ENCODE results near the gene MICB. TPM values are rescaled to one million over a fixed set of nuclear protein-coding genes. Genes with fewer than 3 reads are reported as not detected.
A peak's percentile ranks its signal among the peaks of the same experiment; 100 is the strongest.
"Not testable (repeated sequence)": the region's sequence is repeated elsewhere in the genome, so short reads cannot be mapped to it uniquely, and the experiment has no call there.

MICB gene
- total RNA-seq, 1 donor from 2014 or later: 17.6 TPM

DNA sequence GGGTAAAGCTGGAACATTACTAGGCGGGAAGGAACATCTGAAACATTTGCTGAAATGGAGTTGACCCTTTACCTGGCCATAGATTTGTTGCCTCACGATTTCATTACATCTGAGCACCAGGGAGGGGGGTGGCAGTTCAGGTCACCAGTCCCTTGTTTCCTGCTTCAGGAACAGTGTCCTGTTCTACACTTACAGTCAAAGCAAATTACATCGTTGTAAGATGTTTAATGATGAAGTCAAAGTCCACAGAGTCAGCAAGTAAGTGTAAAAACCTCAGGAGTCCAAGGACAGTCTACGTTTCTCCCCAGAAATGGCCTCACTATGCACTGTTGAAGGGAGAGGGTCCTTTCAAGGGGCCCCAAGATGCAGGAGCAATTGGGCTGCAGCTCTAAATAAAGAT, 8.9 kb upstream of the MICB start:
- ChIA-PET POLR2A (interaction anchor here (1.1 kb wide), 1 partner anchor 52 kb away, joined by 6 read pairs; the partner anchor contains the start of gene DDX39B), CTCF (interaction anchor here (0.6 kb wide), 1 partner anchor 170 kb away, joined by 3 read pairs; no protein-coding TSS in a partner anchor)
- Mint-ChIP-seq H3K9me3 (no peaks in the 10 kb centered on the region), H3K27me3 (no peaks in the 10 kb centered on the region), H3K27ac (no peak overlapping the region), H3K4me3 (no peak overlapping the region), H3K4me1 (peaks cover 17% of the 10 kb centered on the region), H3K36me3 (ENCODE audit: low read depth) (peaks cover 2% of the 10 kb centered on the region)
- intact Hi-C loops (cut with micrococcal nuclease): no loop called here
- TF ChIP-seq, protein P1, sequence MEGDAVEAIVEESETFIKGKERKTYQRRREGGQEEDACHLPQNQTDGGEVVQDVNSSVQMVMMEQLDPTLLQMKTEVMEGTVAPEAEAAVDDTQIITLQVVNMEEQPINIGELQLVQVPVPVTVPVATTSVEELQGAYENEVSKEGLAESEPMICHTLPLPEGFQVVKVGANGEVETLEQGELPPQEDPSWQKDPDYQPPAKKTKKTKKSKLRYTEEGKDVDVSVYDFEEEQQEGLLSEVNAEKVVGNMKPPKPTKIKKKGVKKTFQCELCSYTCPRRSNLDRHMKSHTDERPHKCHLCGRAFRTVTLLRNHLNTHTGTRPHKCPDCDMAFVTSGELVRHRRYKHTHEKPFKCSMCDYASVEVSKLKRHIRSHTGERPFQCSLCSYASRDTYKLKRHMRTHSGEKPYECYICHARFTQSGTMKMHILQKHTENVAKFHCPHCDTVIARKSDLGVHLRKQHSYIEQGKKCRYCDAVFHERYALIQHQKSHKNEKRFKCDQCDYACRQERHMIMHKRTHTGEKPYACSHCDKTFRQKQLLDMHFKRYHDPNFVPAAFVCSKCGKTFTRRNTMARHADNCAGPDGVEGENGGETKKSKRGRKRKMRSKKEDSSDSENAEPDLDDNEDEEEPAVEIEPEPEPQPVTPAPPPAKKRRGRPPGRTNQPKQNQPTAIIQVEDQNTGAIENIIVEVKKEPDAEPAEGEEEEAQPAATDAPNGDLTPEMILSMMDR (IDR thresholded peaks at IDR 0.05): no peak
- no peak for ATAC-seq (ENCODE audit: low read depth)
- DNase-seq: no peak

DNA sequence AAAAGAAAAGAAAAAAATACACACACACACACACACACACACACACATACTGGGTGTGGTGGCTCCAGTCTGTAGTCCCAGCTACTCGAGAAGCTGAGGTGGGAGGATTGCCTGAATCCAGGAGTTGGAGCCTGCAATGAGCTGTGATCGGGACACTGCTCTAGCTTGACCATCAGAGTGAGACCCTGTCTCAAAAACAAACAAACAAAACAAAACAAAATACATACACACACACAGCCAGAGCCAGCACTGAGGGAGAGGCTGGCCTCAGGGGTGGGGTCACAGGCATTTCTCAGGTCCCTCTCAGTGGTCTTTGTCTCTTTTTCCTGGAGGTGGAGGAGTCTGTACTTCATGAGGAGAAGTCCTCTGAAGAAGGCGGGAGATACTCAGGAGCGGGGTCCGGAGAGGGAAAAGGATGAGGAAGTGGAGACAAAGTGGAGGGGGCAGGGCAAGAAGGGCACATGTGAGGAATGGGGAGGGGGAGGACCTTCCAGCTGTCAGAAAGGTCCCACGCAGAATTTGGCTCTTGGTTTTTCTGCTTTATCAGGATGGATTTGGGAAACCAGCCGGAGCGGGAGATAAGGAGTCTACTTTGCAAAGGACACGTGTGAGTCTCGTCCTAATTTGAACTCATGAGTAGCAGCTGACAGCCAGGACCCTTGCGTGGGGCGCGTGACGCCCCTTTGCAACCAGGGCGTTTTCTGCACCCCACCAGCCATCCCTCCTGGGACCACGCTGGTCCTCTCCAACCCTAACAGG, 7.7 kb upstream of the MICB start:
- DNase-seq (no peak), ATAC-seq (ENCODE audit: low read depth) (no peak)
- CTCF ChIA-PET: no interaction called here
- Mint-ChIP-seq H3K27me3 (no peaks in the 10 kb centered on the region), H3K9me3 (no peaks in the 10 kb centered on the region), H3K27ac (no peak overlapping the region), H3K4me3 (no peak overlapping the region), H3K4me1 (peaks cover 22% of the 10 kb centered on the region), H3K36me3 (ENCODE audit: low read depth) (peaks cover 5% of the 10 kb centered on the region)
- POLR2A ChIA-PET: interaction anchor here (0.6 to 1.1 kb wide), 2 partner anchors 8 to 51 kb away, joined by 3 to 6 read pairs; partner anchors contain the start of genes DDX39B and MICB
- TF ChIP-seq, protein P1 (IDR thresholded peaks at IDR 0.05): no peak
- intact Hi-C loops (cut with micrococcal nuclease): loop anchor here (5.0 to 10.0 kb wide), 2 partner anchors 88 to 245 kb away; partner anchors contain the start of genes CLIC1 and MICA

DNA sequence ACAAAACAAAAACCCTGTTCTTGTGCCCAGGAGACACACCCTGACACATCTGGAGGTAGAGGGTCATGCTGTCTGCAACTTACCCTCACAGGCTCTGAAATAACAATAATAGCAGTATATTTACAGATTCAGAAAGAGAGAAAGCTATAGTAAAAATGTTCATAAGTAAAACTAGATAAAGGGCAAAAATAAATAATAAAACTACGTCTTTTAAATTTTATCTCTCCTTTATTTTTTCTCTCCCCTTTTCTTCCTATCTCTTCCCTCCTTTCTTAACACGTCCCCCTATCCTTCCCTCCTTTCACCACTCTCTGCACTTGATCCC, 4.4 kb upstream of the MICB start:
- ChIA-PET POLR2A (interaction anchor here (0.5 to 3.4 kb wide), 6 partner anchors 31 to 1313 kb away, joined by 3 to 46 read pairs (median 12); partner anchors contain the start of genes DDX39B and MICA), CTCF (interaction anchor here (1.5 to 3.9 kb wide), 3 partner anchors 48 to 104 kb away, joined by 3 to 21 read pairs (median 15); partner anchors contain the start of gene DDX39B)

DNA sequence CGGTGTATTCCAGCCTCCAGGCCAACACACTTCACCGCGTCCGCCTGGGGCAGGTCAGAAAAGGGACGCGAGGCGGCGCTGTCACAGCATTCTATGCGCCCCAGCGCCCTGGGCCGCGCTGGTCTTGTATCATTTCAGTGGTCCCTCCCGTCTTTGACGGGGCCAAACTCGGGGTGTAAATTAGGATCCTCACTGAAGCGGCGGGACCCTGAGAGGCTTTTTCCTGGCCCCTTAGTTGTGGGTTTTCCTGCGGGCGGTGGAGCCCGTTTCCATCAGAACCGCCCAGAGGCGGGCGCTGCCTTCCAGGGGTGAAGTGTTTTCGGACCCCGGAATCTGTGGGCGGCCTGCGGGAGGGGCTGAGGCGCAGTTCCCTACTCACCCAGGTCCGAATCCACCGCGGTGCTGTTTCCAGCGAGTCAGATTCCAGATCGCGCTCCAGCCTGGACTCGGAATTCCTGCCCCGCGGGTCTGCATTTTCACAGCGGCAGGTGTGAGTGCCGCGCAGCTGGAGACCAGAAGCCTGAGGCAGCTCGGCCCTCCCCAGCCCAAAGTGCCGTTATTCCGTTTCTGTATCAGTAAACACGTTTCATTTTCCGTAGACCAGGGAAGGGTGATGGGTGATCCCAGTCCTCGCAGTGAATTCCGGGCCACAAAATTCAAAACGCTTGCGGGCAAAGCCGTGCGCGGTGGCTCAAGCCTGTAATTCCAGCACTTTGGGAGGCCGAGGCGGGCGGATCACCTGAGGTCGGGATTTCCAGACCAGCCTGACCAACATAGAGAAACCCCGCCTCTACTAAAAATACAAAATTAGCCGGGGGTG, 3.9 kb upstream of the MICB start:
- Mint-ChIP-seq H3K36me3 (ENCODE audit: low read depth) (peaks cover 9% of the 10 kb centered on the region), H3K9me3 (no peaks in the 10 kb centered on the region), H3K27me3 (no peaks in the 10 kb centered on the region), H3K27ac (peak overlapping the region; percentile 92), H3K4me3 (peak overlapping the region; percentile 90), H3K4me1 (peaks cover 54% of the 10 kb centered on the region)
- intact Hi-C loops (cut with micrococcal nuclease): loop anchor here (1.0 to 10.0 kb wide), 6 partner anchors 47 to 336 kb away; partner anchors contain the start of genes ATP6V1G2, CLIC1 and MICA
- ChIA-PET CTCF (interaction anchor here (0.7 to 3.9 kb wide), 5 partner anchors 47 to 169 kb away, joined by 3 to 21 read pairs (median 4); partner anchors contain the start of genes ATP6V1G2, DDX39B and NFKBIL1), POLR2A (interaction anchor here (0.5 to 3.4 kb wide), 23 partner anchors 11 to 1313 kb away, joined by 3 to 46 read pairs (median 4); partner anchors contain the start of genes AIF1, BAG6, DDX39B and EHMT2)
- DNase-seq: peak; percentile 76
- TF ChIP-seq, protein P1 (IDR thresholded peaks at IDR 0.05): no peak
- ATAC-seq (ENCODE audit: low read depth): peak; percentile 48

More for the DNA sequence above, 4.4 kb upstream of the MICB start:
- not testable (repeated sequence) for ATAC-seq (ENCODE audit: low read depth); H3K36me3 Mint-ChIP-seq (ENCODE audit: low read depth); H3K9me3 Mint-ChIP-seq; H3K27me3 Mint-ChIP-seq; DNase-seq
- H3K4me3 Mint-ChIP-seq: peak overlapping the region; percentile 90
- peak overlapping the region; percentile 92 for H3K27ac Mint-ChIP-seq
- intact Hi-C loops (cut with micrococcal nuclease): loop anchor here (1.0 to 10.0 kb wide), 3 partner anchors 91 to 337 kb away; partner anchors contain the start of genes CLIC1 and MICA
- peaks cover 48% of the 10 kb centered on the region for H3K4me1 Mint-ChIP-seq

DNA sequence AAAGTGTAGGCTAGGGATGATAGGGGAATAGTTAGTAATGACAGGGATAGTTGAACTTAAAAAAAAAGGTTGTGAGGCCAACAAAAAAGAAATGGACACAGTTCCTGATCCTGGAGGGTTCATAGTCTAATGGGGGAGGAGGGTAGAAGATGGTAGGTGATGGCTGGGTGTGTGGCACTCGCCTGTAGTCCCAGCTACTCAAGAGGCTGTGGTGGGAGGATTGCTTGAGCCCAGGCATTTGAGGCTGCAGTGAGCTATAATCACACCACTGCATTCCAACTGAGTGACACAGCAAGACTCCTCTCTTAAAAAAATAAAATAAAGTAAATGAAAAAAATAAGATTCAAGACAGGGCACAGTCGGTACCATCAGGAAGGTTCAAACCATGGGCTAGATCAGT, 2.4 kb upstream of the MICB start:
- no peak for DNase-seq
- intact Hi-C loops (cut with micrococcal nuclease): loop anchor here (5.0 to 10.0 kb wide), 2 partner anchors 33 to 239 kb away; partner anchors contain the start of gene CLIC1
- TF ChIP-seq, protein P1 (IDR thresholded peaks at IDR 0.05): no peak
- Mint-ChIP-seq H3K4me3 (peak overlapping the region; percentile 90), H3K27me3 (no peaks in the 10 kb centered on the region), H3K9me3 (no peaks in the 10 kb centered on the region), H3K36me3 (ENCODE audit: low read depth) (peaks cover 7% of the 10 kb centered on the region), H3K27ac (peak overlapping the region; percentile 92), H3K4me1 (peaks cover 63% of the 10 kb centered on the region)
- CTCF ChIA-PET: interaction anchor here (1.5 to 3.9 kb wide), 2 partner anchors 51 to 102 kb away, joined by 4 to 21 read pairs; partner anchors contain the start of gene ATP6V1G2
- POLR2A ChIA-PET: interaction anchor here (0.5 to 3.4 kb wide), 13 partner anchors 19 to 403 kb away, joined by 3 to 46 read pairs (median 5); partner anchors contain the start of genes BAG6, DDX39B, EHMT2 and MICA
- ATAC-seq (ENCODE audit: low read depth): no peak

DNA sequence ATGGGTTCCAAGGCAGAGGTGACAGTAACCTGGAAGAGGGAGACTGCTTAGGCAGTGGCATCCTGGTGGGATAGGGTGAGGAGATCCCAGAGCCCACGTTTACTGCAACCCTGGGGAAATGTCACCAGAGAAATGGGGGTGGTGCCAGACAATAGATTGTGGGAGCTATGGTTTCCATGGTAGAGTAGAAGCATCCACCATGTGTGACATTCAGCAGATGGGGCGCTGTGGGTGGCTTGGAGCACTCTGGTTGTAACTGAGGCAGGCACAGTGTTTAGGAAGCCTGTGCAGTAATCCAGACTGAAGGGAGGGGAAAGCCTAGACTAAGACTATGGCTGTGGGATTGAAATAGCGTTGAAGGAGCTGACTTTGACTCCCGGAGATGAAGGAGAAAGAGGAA, 1.1 kb upstream of the MICB start:
- peaks cover 73% of the 10 kb centered on the region for H3K4me1 Mint-ChIP-seq
- H3K36me3 Mint-ChIP-seq (ENCODE audit: low read depth); ATAC-seq (ENCODE audit: low read depth); DNase-seq; H3K9me3 Mint-ChIP-seq; H3K27me3 Mint-ChIP-seq: not testable (repeated sequence)
- intact Hi-C loops (cut with micrococcal nuclease): loop anchor here (1.0 to 10.0 kb wide), 3 partner anchors 35 to 238 kb away; partner anchors contain the start of gene CLIC1
- H3K4me3 Mint-ChIP-seq: peak overlapping the region; percentile 88
- H3K27ac Mint-ChIP-seq: peak overlapping the region; percentile 89
- POLR2A ChIA-PET: interaction anchor here (0.5 to 2.8 kb wide), 10 partner anchors 13 to 699 kb away, joined by 3 to 41 read pairs (median 4); partner anchors contain the start of genes DDX39B and MICA
- CTCF ChIA-PET: interaction anchor here (0.9 to 1.1 kb wide), 2 partner anchors 44 to 94 kb away, joined by 3 to 4 read pairs; no protein-coding TSS in a partner anchor

All from activated B cell treated with CpG ODN at 0.5 μM for 24 hours (primary cell).